Upper lobe of right lung (tissue), 1 donor: ENCODE results near the gene TFCP2L1. TPM values are rescaled to one million over a fixed set of nuclear protein-coding genes. Genes with fewer than 3 reads are reported as not detected.
"Not testable (repeated sequence)": the region's sequence is repeated elsewhere in the genome, so short reads cannot be mapped to it uniquely, and the experiment has no call there.

Experiments
- ATAC-seq: fragments of 200-7000 bp; cut with Tn5 transposase; one replicate; pipeline ENCODE4 v1.9.1; 2020; ENCODE audit warnings: mild to moderate bottlenecking, moderate library complexity
- DNase-seq: peaks from one replicate; pipeline ENCODE4 v3.0.0-alpha.2; 2020
- H3K27ac ChIP-seq: fragments of 200-600 bp; one replicate; pipeline ENCODE4 v1.8.0; 2022
- H3K27me3 ChIP-seq: fragments of 200-600 bp; one replicate; pipeline ENCODE4 v1.8.0; 2022; ENCODE audit warnings: mild to moderate bottlenecking
- H3K36me3 ChIP-seq: fragments of 200-600 bp; one replicate; pipeline ENCODE4 v1.8.0; 2022
- H3K4me1 ChIP-seq: fragments of 200-600 bp; one replicate; pipeline ENCODE4 v1.8.0; 2022
- H3K4me3 ChIP-seq: fragments of 200-600 bp; one replicate; pipeline ENCODE4 v1.8.0; 2022; ENCODE audit warnings: mild to moderate bottlenecking
- H3K9me3 ChIP-seq: fragments of 200-600 bp; one replicate; pipeline ENCODE4 v1.8.0; 2022
- CTCF ChIP-seq: fragments of 200-600 bp; IDR thresholded peaks from one replicate; pipeline ENCODE4 v1.8.0; 2022; ENCODE audit warnings: antibody characterized with exemption
- intact Hi-C: fragments of 100-400 bp; cut with DNase I; formaldehyde crosslinking; loops from one replicate; pipeline ENCODE4 v1.11.0; 2022
- total RNA-seq: library from RNA; stranded (reverse); fragmentation: NEBNext Ultra II Directional; extraction: Animal tissue kit (Norgen Biotek cat#: 25700); gene quantifications from one replicate; pipeline ENCODE4 v1.2.1, GENCODE V29; 2021
- donor health status: DM: no; HTN: yes; CAD: no; lungs with severe emphysema.

The TFCP2L1 gene
- total RNA-seq, 1 donor from 2014 or later: 22.0 TPM

- TF ChIP-seq CTCF: no peak
- no peak for DNase-seq
Observed at GRCh38 chr2:121272596-121272995, 12.4 kb downstream of the TFCP2L1 start.

GRCh38 chr2:121269436-121269835, 15.6 kb downstream of the TFCP2L1 start:
- H3K4me3 ChIP-seq, ATAC-seq, DNase-seq, H3K27ac ChIP-seq, H3K4me1 ChIP-seq, intact Hi-C loops, H3K36me3 ChIP-seq, H3K27me3 ChIP-seq, H3K9me3 ChIP-seq: not testable (repeated sequence)

More at GRCh38 chr2:121272596-121272995, 12.4 kb downstream of the TFCP2L1 start:
- H3K4me1 ChIP-seq: no peaks in the 10 kb centered on the region
- no peaks in the 10 kb centered on the region for H3K9me3 ChIP-seq
- no peaks in the 10 kb centered on the region for H3K36me3 ChIP-seq
- ATAC-seq: no peak
- no peak overlapping the region for H3K4me3 ChIP-seq
- intact Hi-C loops: no loop called here
- H3K27me3 ChIP-seq: no peaks in the 10 kb centered on the region
- H3K27ac ChIP-seq: no peak overlapping the region

GRCh38 chr2:121266543-121267106, 18.4 kb downstream of the TFCP2L1 start:
- no peak for TF ChIP-seq CTCF
- ATAC-seq: no peak
- intact Hi-C loops: no loop called here

GRCh38 chr2:121263996-121264715, 20.8 kb downstream of the TFCP2L1 start:
- DNase-seq (no peak), ATAC-seq (peak; percentile 34)
- H3K27me3 ChIP-seq: no peaks in the 10 kb centered on the region
- TF ChIP-seq CTCF: no peak
- H3K27ac ChIP-seq: no peak overlapping the region
- H3K4me3 ChIP-seq: no peak overlapping the region
- no peaks in the 10 kb centered on the region for H3K4me1 ChIP-seq
- H3K9me3 ChIP-seq: no peaks in the 10 kb centered on the region
- intact Hi-C loops: no loop called here
- no peaks in the 10 kb centered on the region for H3K36me3 ChIP-seq

More at GRCh38 chr2:121266543-121267106, 18.4 kb downstream of the TFCP2L1 start:
- no peaks in the 10 kb centered on the region for H3K36me3 ChIP-seq
- DNase-seq: no peak
- H3K9me3 ChIP-seq: no peaks in the 10 kb centered on the region
- H3K27ac ChIP-seq: no peak overlapping the region
- H3K27me3 ChIP-seq: no peaks in the 10 kb centered on the region
- H3K4me1 ChIP-seq: no peaks in the 10 kb centered on the region
- no peak overlapping the region for H3K4me3 ChIP-seq

GRCh38 chr2:121260370-121261154, 24.4 kb downstream of the TFCP2L1 start:
- H3K36me3 ChIP-seq: no peaks in the 10 kb centered on the region
- ATAC-seq (peak; percentile 28), DNase-seq (no peak)
- H3K9me3 ChIP-seq: no peaks in the 10 kb centered on the region
- TF ChIP-seq CTCF: no peak
- no peak overlapping the region for H3K27ac ChIP-seq
- intact Hi-C loops: no loop called here
- peaks cover 6% of the 10 kb centered on the region for H3K27me3 ChIP-seq
- H3K4me1 ChIP-seq: no peaks in the 10 kb centered on the region
- H3K4me3 ChIP-seq: no peak overlapping the region

GRCh38 chr2:121258051-121258450, 27.0 kb downstream of the TFCP2L1 start:
- intact Hi-C loops: no loop called here
- ATAC-seq: no peak
- no peaks in the 10 kb centered on the region for H3K4me1 ChIP-seq
- H3K36me3 ChIP-seq: no peaks in the 10 kb centered on the region
- no peak for TF ChIP-seq CTCF
- no peak overlapping the region for H3K4me3 ChIP-seq
- H3K27me3 ChIP-seq: peaks cover 6% of the 10 kb centered on the region
- H3K9me3 ChIP-seq: no peaks in the 10 kb centered on the region
- DNase-seq: no peak
- H3K27ac ChIP-seq: no peak overlapping the region
